Fibroblast of lung (primary cell): Measurements from ENCODE around the gene SLC5A6.

Source experiments
- CTCF ChIP-seq, 2 donors: IDR thresholded peaks in 1 of 2; conservative IDR thresholded peaks in 1 of 2; 1 replicate in 1 of 2; 2 replicates in 1 of 2; pipeline ENCODE4 v1.5.1; 2011 to 2012; ENCODE audit warnings: low read length in 2 of 2, control low read depth in 1 of 2, inconsistent platforms in 1 of 2, low read depth in 1 of 2, mild to moderate bottlenecking in 1 of 2
- EZH2 ChIP-seq: IDR thresholded peaks from 2 replicates; pipeline ENCODE4 v1.5.1; 2012; ENCODE audit warnings: low read length, control low read depth, mild to moderate bottlenecking; ENCODE audit errors: missing control alignments

GRCh38 chr2:27238976-27239375 lies 26.9 kb upstream of the SLC5A6 start:
- TF ChIP-seq CTCF (conservative IDR thresholded peaks at IDR 0.05 in 1 of 2, IDR thresholded peaks at IDR 0.05 in 1 of 2; ENCODE audit: low read depth in 1 of 2, low read length in 2 of 2) (no peak), EZH2 (no peak)
